ENCODE measurements around the gene NOP10.
"Not testable (repeated sequence)": the region's sequence is repeated elsewhere in the genome, so short reads cannot be mapped to it uniquely, and the experiment has no call there.

NOP10 gene

GRCh38 chr15:34358367-34358766 lies 15.4 kb upstream of the NOP10 start:
- DNase-seq, result no peak

DNA sequence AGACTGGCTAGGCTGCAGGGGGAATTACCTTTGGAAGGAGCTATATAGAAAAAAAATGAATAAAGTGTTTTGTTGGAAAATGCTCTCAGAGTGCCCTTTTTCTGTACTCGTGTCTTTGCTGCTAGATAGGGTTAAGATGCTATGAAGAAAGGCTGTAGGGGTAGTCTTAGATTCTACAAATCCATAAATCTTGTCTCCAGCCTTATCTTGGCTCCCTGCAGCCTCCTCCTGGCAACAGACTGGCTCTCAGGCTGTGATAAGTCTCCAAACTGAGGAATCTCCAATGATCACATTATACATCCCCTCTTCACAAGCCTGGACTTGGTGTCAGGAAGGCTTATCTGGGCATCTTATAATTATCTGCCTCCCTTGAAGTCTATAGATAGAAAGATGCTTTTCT lies 14.7 kb upstream of the NOP10 start:
- DNase-seq, result no peak

GRCh38 chr15:34355241-34355640 lies 12.3 kb upstream of the NOP10 start:
- DNase-seq, result no peak

GRCh38 chr15:34354286-34354685 lies 11.3 kb upstream of the NOP10 start:
- DNase-seq, result no peak

- no peak for DNase-seq
Observed at GRCh38 chr15:34353627-34354026, 10.7 kb upstream of the NOP10 start.

- DNase-seq, result not testable (repeated sequence)
Observed at GRCh38 chr15:34352996-34353395, 10.1 kb upstream of the NOP10 start.

- DNase-seq, result no peak
Observed at GRCh38 chr15:34349769-34350168, 6.8 kb upstream of the NOP10 start.

DNA sequence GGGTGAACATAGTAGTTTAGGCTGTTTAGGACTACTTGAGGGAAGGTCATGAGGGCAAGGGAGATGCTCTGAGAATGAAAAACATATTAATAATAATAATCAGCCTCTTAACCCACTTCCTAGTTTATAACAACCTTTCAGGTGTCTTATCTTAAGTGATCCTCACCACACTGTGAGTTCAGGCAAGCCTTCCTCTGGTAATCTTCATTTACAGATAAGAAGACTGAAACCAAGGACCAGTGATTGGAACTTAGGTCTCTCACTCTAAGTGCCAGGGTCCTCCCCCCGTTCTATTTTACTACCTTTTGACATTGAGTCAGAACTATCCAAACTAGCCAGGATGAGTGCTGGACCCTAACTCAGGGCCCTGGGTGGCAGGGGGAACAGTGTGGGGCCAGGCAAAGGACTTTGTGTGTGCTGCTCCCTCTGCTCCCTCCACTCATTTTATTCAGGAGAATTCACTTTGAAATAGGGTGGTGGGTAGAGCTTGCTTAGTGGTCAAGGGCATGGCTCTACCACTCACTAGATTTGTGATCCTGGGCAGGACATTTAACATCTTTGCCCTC lies 5.9 kb upstream of the NOP10 start:
- DNase-seq, result no peak

DNA sequence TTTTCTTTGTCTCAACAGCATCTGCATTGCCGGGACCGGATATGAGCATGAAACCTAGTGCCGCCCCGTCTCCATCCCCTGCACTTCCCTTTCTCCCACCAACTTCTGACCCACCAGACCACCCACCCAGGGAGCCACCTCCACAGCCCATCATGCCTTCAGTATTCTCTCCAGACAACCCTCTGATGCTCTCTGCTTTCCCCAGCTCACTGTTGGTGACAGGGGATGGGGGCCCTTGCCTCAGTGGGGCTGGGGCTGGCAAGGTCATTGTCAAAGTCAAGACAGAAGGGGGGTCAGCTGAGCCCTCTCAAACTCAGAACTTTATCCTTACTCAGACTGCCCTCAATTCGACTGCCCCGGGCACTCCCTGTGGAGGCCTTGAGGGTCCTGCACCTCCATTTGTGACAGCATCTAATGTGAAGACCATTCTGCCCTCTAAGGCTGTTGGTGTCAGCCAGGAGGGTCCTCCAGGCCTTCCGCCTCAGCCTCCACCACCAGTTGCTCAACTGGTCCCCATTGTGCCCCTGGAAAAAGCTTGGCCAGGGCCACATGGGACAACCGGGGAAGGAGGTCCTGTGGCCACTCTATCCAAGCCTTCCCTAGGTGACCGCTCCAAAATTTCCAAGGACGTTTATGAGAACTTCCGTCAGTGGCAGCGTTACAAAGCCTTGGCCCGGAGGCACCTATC lies 5.2 kb upstream of the NOP10 start:
- DNase-seq, result no peak

DNA sequence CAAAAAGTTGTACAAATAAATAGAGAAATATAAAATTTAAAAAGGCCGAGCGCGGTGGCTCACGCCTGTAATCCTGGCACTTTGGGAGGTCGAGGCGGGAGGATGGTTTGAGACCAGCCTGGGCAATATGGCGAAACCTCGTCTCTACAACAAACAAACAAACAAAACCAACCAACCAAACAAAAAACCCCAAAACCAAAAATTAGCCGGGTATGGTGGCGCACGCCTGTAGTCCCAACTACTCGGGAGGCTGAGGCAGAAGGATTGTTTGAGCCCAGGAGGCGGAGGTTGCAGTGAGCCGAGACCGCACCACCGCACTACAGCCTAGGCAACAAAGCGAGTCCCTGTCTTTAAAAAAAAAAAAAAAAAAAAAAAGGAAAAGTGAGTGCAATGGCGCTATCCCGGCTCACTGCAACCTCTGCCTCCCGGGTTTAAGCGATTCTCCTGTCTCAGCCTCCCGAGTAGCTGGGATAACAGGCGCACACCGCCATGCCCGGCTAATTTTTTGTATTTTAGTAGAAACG lies 661 bp downstream of the NOP10 start:
- DNase-seq, result not testable (repeated sequence)

GRCh38 chr15:34341381-34342212 lies 1.3 kb downstream of the NOP10 start:
- DNase-seq, result no peak

- DNase-seq, result no peak
Observed at GRCh38 chr15:34339946-34340345, 3.0 kb downstream of the NOP10 start.

DNA sequence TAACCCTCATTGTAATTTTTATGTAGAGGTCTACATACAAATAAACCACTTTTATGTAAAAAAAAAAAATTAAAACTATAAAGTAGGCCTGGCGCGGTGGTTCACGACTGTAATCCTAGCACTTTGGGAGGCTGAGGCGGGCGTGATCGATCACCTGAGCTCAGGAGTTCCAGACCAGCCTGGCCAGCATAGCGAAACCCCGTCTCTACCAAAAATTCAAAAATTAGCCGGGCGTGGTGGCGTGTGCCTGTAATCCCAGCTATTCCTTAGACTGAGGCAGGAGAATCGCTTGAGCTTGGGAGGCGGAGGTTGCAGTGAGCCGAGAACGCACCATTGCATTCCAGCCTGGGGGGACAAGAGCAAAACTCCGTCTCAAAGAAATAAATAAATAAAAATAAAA lies 4.6 kb downstream of the NOP10 start:
- no peak for DNase-seq

- DNase-seq, result peak; percentile 86
Observed at GRCh38 chr15:34337557-34338306, 5.2 kb downstream of the NOP10 start, which contains the start of gene SLC12A6. Gene SLC12A6 (minus strand): TSS chr15:34337781. CDS start chr15:34336680, 1,101 bp downstream.

DNA sequence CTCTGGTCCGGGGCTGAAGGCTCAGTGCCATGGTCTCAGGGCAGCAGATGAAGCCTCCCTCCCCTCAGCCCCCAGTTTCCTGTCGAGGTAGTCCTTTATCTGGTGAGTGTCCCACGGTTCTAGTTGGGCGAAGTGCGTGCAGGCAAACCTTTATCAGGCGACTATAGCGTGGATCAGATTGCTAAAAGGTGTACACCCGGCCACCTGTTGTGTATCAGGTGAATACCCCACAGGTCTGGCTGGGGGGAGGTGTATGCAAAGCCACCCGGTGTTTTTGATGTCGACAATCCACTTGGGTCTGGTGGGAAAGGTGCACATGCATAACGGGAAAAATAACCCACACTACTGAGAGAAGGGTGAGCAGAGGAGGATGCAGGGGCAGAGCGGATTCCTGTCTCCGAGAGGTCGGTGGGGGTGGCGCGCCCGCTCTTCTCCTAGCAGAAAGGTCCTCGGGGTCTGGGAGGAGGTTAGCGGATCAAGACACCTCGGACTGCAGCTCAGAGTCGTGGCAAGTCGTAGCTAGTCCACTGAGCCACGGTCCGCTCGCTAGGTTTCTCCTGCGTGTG lies 5.9 kb downstream of the NOP10 start:
- DNase-seq, result no peak

DNA sequence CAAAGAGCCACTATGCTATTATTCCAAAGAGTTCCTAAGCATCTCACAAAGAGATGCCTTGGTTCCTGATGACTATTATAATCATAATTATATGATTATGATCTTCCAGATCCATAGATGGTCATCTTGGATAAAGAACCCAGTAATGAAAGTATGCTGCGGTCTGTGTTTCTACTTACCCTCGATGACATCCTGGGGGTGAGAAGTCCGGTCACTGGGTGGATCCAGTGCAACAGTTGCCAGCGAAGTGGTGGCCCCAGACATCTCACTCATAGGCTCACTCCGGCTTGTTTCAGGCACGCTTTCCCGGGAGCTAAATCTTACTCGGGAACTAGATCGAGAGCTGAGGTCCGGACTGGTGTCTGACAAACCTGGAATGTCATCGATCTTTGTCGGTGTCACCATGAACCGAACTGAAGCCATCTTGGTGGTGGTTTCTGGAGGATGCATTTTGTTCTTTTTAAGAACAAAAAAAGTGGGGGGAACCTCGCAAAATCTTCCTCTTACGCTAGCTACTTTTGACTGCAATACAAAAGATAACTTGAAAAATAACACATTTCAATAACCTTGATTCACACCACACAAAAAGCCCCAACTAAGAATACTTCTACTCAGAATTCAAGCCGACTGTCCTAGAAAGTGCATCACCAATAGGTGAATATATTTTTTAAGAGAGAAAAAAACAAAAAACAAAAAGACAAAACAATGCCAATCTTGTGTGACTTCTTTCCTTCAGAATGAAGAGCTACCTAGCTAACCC lies 6.5 kb downstream of the NOP10 start:
- DNase-seq, result no peak

GRCh38 chr15:34335176-34336032 lies 7.5 kb downstream of the NOP10 start:
- no peak for DNase-seq

GRCh38 chr15:34334672-34335071 lies 8.3 kb downstream of the NOP10 start:
- no peak for DNase-seq

GRCh38 chr15:34332553-34333120 lies 10.3 kb downstream of the NOP10 start:
- DNase-seq, result no peak

GRCh38 chr15:34331809-34332208 lies 11.1 kb downstream of the NOP10 start:
- DNase-seq, result no peak
